ENCODE measurements around the gene NT5C. TPM values are rescaled to one million over a fixed set of nuclear protein-coding genes. Genes with fewer than 3 reads are reported as not detected.
A peak's percentile ranks its signal among the peaks of the same experiment; 100 is the strongest.
"Not testable (repeated sequence)": the region's sequence is repeated elsewhere in the genome, so short reads cannot be mapped to it uniquely, and the experiment has no call there.

NT5C gene
- 10 to 100 TPM; 27.2 to 61.0 TPM for total RNA-seq
- polyA plus RNA-seq (ENCODE audit: insufficient read length in 2 of 2) = 10 to 100 TPM; 52.4 to 59.4 TPM
- long read RNA-seq, donor 1, transcript NT5C-201 (5 exons, 954 nt) = major isoform, 11 of 35 reads
- long read RNA-seq, donor 1, partial matches to known transcripts = 11 of 35 reads
- long read RNA-seq, donor 1, other reads (novel, unspliced or antisense) = 0 of 35 reads
- long read RNA-seq, donor 2, transcript NT5C-201 (5 exons, 954 nt) = major isoform, 8 of 16 reads
- long read RNA-seq, donor 2, partial matches to known transcripts = 0 of 16 reads
- long read RNA-seq, donor 2, other reads (novel, unspliced or antisense) = 0 of 16 reads
- long read RNA-seq, donor 3, transcript NT5C-201 (5 exons, 954 nt) = major isoform, 12 of 18 reads
- long read RNA-seq, donor 3, partial matches to known transcripts = 0 of 18 reads
- long read RNA-seq, donor 3, other reads (novel, unspliced or antisense) = 0 of 18 reads
- long read RNA-seq, donor 4, transcript NT5C-201 (5 exons, 954 nt) = major isoform, 36 of 71 reads
- long read RNA-seq, donor 4, transcript NT5C-214 (2 exons, 503 nt) = minor isoform, 12 of 71 reads
- long read RNA-seq, donor 4, transcript NT5C-212 (4 exons, 921 nt) = minor isoform, 5 of 71 reads
- long read RNA-seq, donor 4, partial matches to known transcripts = 0 of 71 reads
- long read RNA-seq, donor 4, other reads (novel, unspliced or antisense) = 7 of 71 reads

- H3K4me3 ChIP-seq (ENCODE audit: low read depth, low read length) = peak within 1 kb of the TSS; percentile 74
- under 1% methylated on average over 80 of the region's 82 CpGs for WGBS (ENCODE audit: insufficient coverage)
These were observed at the start of gene NT5C for GRCh38 chr17:75131278-75132017. TSS of gene NT5C (minus strand) at chr17:75131742. CDS start at chr17:75131707, 35 bp downstream.

GRCh38 chr17:75181110-75181509 is 49.6 kb upstream of the NT5C start:
- H3K27ac ChIP-seq (ENCODE audit: low read depth, low read length) = no peak overlapping the region
- peaks cover 16% of the 10 kb centered on the region for H3K4me1 ChIP-seq (ENCODE audit: control insufficient read depth, insufficient read depth, low read length)
- H3K9me3 ChIP-seq (ENCODE audit: control insufficient read depth, insufficient read depth, low read length) = no peaks in the 10 kb centered on the region
- peak in 1 of 6 donors; percentile 8 for DNase-seq (ENCODE audit: low read depth in 4 of 6, low spot score in 6 of 6)
- peak overlapping the region; percentile 77 for H3K4me3 ChIP-seq (ENCODE audit: low read depth, low read length)
- peaks cover 36% of the 10 kb centered on the region for H3K36me3 ChIP-seq (ENCODE audit: control insufficient read depth, insufficient read depth, low read length)
- no CpG with 5 or more reads among the region's 8 CpGs for WGBS (ENCODE audit: insufficient coverage)
- no peaks in the 10 kb centered on the region for H3K27me3 ChIP-seq (ENCODE audit: control insufficient read depth, insufficient read depth, low read length)

More at GRCh38 chr17:75131278-75132017, at the start of gene NT5C:
- Histone ChIP-seq H3K27ac (ENCODE audit: low read depth, low read length) (peak within 1 kb of the TSS; percentile 90), H3K27me3 (ENCODE audit: control insufficient read depth, insufficient read depth, low read length) (no peaks in the 10 kb centered on the region), H3K4me1 (ENCODE audit: control insufficient read depth, insufficient read depth, low read length) (peaks cover 27% of the 10 kb centered on the region), H3K9me3 (ENCODE audit: control insufficient read depth, insufficient read depth, low read length) (no peaks in the 10 kb centered on the region), H3K36me3 (ENCODE audit: control insufficient read depth, insufficient read depth, low read length) (peaks cover 41% of the 10 kb centered on the region)
- DNase-seq (ENCODE audit: low read depth in 4 of 6, low spot score in 6 of 6) = peak in 5 of 6 donors; percentile 67 to 94 (median 73)

- H3K27ac ChIP-seq (ENCODE audit: low read depth, low read length) = no peak overlapping the region
- no peak for DNase-seq (ENCODE audit: low read depth in 4 of 6, low spot score in 6 of 6)
- WGBS (ENCODE audit: insufficient coverage) = 89% methylated on average over 3 of the region's 6 CpGs
- H3K9me3 ChIP-seq (ENCODE audit: control insufficient read depth, insufficient read depth, low read length) = no peaks in the 10 kb centered on the region
- no peak overlapping the region for H3K4me3 ChIP-seq (ENCODE audit: low read depth, low read length)
- H3K4me1 ChIP-seq (ENCODE audit: control insufficient read depth, insufficient read depth, low read length) = peaks cover 14% of the 10 kb centered on the region
- no peaks in the 10 kb centered on the region for H3K27me3 ChIP-seq (ENCODE audit: control insufficient read depth, insufficient read depth, low read length)
- H3K36me3 ChIP-seq (ENCODE audit: control insufficient read depth, insufficient read depth, low read length) = peaks cover 60% of the 10 kb centered on the region
These were observed 46.9 kb upstream of the NT5C start for GRCh38 chr17:75178453-75178852.

GRCh38 chr17:75176625-75177024 is 45.1 kb upstream of the NT5C start:
- H3K27me3 ChIP-seq (ENCODE audit: control insufficient read depth, insufficient read depth, low read length) = no peaks in the 10 kb centered on the region
- no peaks in the 10 kb centered on the region for H3K9me3 ChIP-seq (ENCODE audit: control insufficient read depth, insufficient read depth, low read length)
- H3K4me3 ChIP-seq (ENCODE audit: low read depth, low read length) = no peak overlapping the region
- no peak for DNase-seq (ENCODE audit: low read depth in 4 of 6, low spot score in 6 of 6)
- peaks cover 9% of the 10 kb centered on the region for H3K4me1 ChIP-seq (ENCODE audit: control insufficient read depth, insufficient read depth, low read length)
- 88% methylated on average over 1 of the region's 5 CpGs for WGBS (ENCODE audit: insufficient coverage)
- no peak overlapping the region for H3K27ac ChIP-seq (ENCODE audit: low read depth, low read length)
- peaks cover 76% of the 10 kb centered on the region for H3K36me3 ChIP-seq (ENCODE audit: control insufficient read depth, insufficient read depth, low read length)

- H3K9me3 ChIP-seq (ENCODE audit: control insufficient read depth, insufficient read depth, low read length) = no peaks in the 10 kb centered on the region
- H3K4me3 ChIP-seq (ENCODE audit: low read depth, low read length) = no peak overlapping the region
- no peaks in the 10 kb centered on the region for H3K27me3 ChIP-seq (ENCODE audit: control insufficient read depth, insufficient read depth, low read length)
- no peak for DNase-seq (ENCODE audit: low read depth in 4 of 6, low spot score in 6 of 6)
- 97% methylated on average over 9 of the region's 11 CpGs for WGBS (ENCODE audit: insufficient coverage)
- peaks cover 84% of the 10 kb centered on the region for H3K36me3 ChIP-seq (ENCODE audit: control insufficient read depth, insufficient read depth, low read length)
- H3K4me1 ChIP-seq (ENCODE audit: control insufficient read depth, insufficient read depth, low read length) = peaks cover 5% of the 10 kb centered on the region
- H3K27ac ChIP-seq (ENCODE audit: low read depth, low read length) = no peak overlapping the region
These were observed 43.5 kb upstream of the NT5C start for GRCh38 chr17:75174996-75175395.

- DNase-seq (ENCODE audit: low read depth in 4 of 6, low spot score in 6 of 6) = no peak
These were observed 42.0 kb upstream of the NT5C start for GRCh38 chr17:75173526-75173925.

GRCh38 chr17:75168998-75169397 is 37.5 kb upstream of the NT5C start:
- WGBS (ENCODE audit: insufficient coverage) = 100% methylated on average over 1 of the region's 4 CpGs
- no peaks in the 10 kb centered on the region for H3K27me3 ChIP-seq (ENCODE audit: control insufficient read depth, insufficient read depth, low read length)
- H3K36me3 ChIP-seq (ENCODE audit: control insufficient read depth, insufficient read depth, low read length) = peaks cover 77% of the 10 kb centered on the region

More at GRCh38 chr17:75173526-75173925, 42.0 kb upstream of the NT5C start:
- 85% methylated on average over 3 of the region's 4 CpGs for WGBS (ENCODE audit: insufficient coverage)
- Histone ChIP-seq H3K4me1 (ENCODE audit: control insufficient read depth, insufficient read depth, low read length) (no peaks in the 10 kb centered on the region), H3K27me3 (ENCODE audit: control insufficient read depth, insufficient read depth, low read length) (no peaks in the 10 kb centered on the region), H3K36me3 (ENCODE audit: control insufficient read depth, insufficient read depth, low read length) (peaks cover 86% of the 10 kb centered on the region), H3K9me3 (ENCODE audit: control insufficient read depth, insufficient read depth, low read length) (no peaks in the 10 kb centered on the region), H3K4me3 (ENCODE audit: low read depth, low read length) (no peak overlapping the region), H3K27ac (ENCODE audit: low read depth, low read length) (no peak overlapping the region)

GRCh38 chr17:75164606-75165005 is 33.1 kb upstream of the NT5C start:
- not testable (repeated sequence) for H3K9me3 ChIP-seq (ENCODE audit: control insufficient read depth, insufficient read depth, low read length); H3K4me3 ChIP-seq (ENCODE audit: low read depth, low read length); DNase-seq (ENCODE audit: low read depth in 4 of 6, low spot score in 6 of 6); H3K27me3 ChIP-seq (ENCODE audit: control insufficient read depth, insufficient read depth, low read length); H3K4me1 ChIP-seq (ENCODE audit: control insufficient read depth, insufficient read depth, low read length); H3K27ac ChIP-seq (ENCODE audit: low read depth, low read length)
- H3K36me3 ChIP-seq (ENCODE audit: control insufficient read depth, insufficient read depth, low read length) = peaks cover 63% of the 10 kb centered on the region
- WGBS (ENCODE audit: insufficient coverage) = 96% methylated on average over 11 of the region's 15 CpGs

More at GRCh38 chr17:75168998-75169397, 37.5 kb upstream of the NT5C start:
- Histone ChIP-seq H3K4me3 (ENCODE audit: low read depth, low read length) (no peak overlapping the region), H3K27ac (ENCODE audit: low read depth, low read length) (no peak overlapping the region), H3K9me3 (ENCODE audit: control insufficient read depth, insufficient read depth, low read length) (no peaks in the 10 kb centered on the region), H3K4me1 (ENCODE audit: control insufficient read depth, insufficient read depth, low read length) (no peaks in the 10 kb centered on the region)
- DNase-seq (ENCODE audit: low read depth in 4 of 6, low spot score in 6 of 6) = no peak

GRCh38 chr17:75163074-75163473 is 31.5 kb upstream of the NT5C start:
- whole genome bisulfite sequencing (ENCODE audit: insufficient coverage) = 91% methylated on average over 5 of the region's 5 CpGs
- H3K4me1 ChIP-seq (ENCODE audit: control insufficient read depth, insufficient read depth, low read length) = no peaks in the 10 kb centered on the region
- H3K27me3 ChIP-seq (ENCODE audit: control insufficient read depth, insufficient read depth, low read length) = no peaks in the 10 kb centered on the region
- DNase-seq (ENCODE audit: low read depth in 4 of 6, low spot score in 6 of 6) = no peak
- no peak overlapping the region for H3K4me3 ChIP-seq (ENCODE audit: low read depth, low read length)
- no peak overlapping the region for H3K27ac ChIP-seq (ENCODE audit: low read depth, low read length)
- no peaks in the 10 kb centered on the region for H3K9me3 ChIP-seq (ENCODE audit: control insufficient read depth, insufficient read depth, low read length)
- H3K36me3 ChIP-seq (ENCODE audit: control insufficient read depth, insufficient read depth, low read length) = peaks cover 59% of the 10 kb centered on the region

Measured in spinal cord (tissue), 10 donors.